HepG2 (cell line): ENCODE measurements around the gene DTNB. TPM values are rescaled to one million over a fixed set of nuclear protein-coding genes. Genes with fewer than 3 reads are reported as not detected.

Experiments used
- BCL6 ChIP-seq: IDR thresholded peaks from 2 replicates; pipeline ENCODE4 v1.6.1; 2016; ENCODE audit warnings: missing genetic modification reagents, missing compliant biosample characterization
- BHLHE40 ChIP-seq: IDR thresholded peaks from 2 replicates; pipeline ENCODE4 v1.6.1; 2011; ENCODE audit warnings: low read length, improper control_type of control experiment
- CAMTA2 ChIP-seq: sonication (generic); formaldehyde crosslinking; IDR thresholded peaks from 2 replicates; pipeline ENCODE4 v1.4.0; 2020; ENCODE audit warnings: mild to moderate bottlenecking, missing genetic modification reagents, borderline replicate concordance
- CREM ChIP-seq, 2 experiments: sonication (generic) in 1 of 2; formaldehyde crosslinking in 1 of 2; IDR thresholded peaks; 2 replicates each; pipeline versions ENCODE4 v1.4.0 to v1.6.1; 2016 to 2020; ENCODE audit warnings: antibody characterized with exemption in 1 of 2, mild to moderate bottlenecking in 1 of 2, missing genetic modification reagents in 1 of 2
- FOXA1 ChIP-seq, 2 experiments: fragments of 450-650 bp in 1 of 2; sonication (generic) in 1 of 2; formaldehyde crosslinking in 1 of 2; IDR thresholded peaks; 2 replicates each; pipeline versions ENCODE4 v1.4.0 to v1.6.1; 2016 to 2020; ENCODE audit warnings: missing genetic modification reagents in 1 of 2
- FOXP1 ChIP-seq, 2 experiments: fragments of 450-650 bp in 1 of 2; IDR thresholded peaks; 2 replicates each; pipeline ENCODE4 v1.6.1; 2017 to 2018; ENCODE audit warnings: antibody characterized with exemption in 1 of 2
- GATAD2A ChIP-seq: IDR thresholded peaks from 2 replicates; pipeline ENCODE4 v1.6.1; 2016
- HCFC1 ChIP-seq: fragments of 150-350 bp; IDR thresholded peaks from 2 replicates; pipeline ENCODE4 v1.6.1; 2014; ENCODE audit warnings: low read depth, low read length
- HOXA3 ChIP-seq: sonication (generic); formaldehyde crosslinking; IDR thresholded peaks from 2 replicates; pipeline ENCODE4 v1.5.0; 2020; ENCODE audit warnings: missing genetic modification reagents
- JUN ChIP-seq: sonication (generic); formaldehyde crosslinking; IDR thresholded peaks from 2 replicates; pipeline ENCODE4 v1.4.0; 2020; ENCODE audit warnings: mild to moderate bottlenecking, missing genetic modification reagents
- NCOA2 ChIP-seq: sonication (generic); formaldehyde crosslinking; IDR thresholded peaks from 2 replicates; pipeline ENCODE4 v1.8.0; 2022; ENCODE audit warnings: inconsistent platforms
- NR2F6 ChIP-seq, 2 experiments: IDR thresholded peaks; 2 replicates each; pipeline ENCODE4 v1.6.1; 2016; ENCODE audit warnings: antibody characterized with exemption in 1 of 2, mild to moderate bottlenecking in 1 of 2
- RARA ChIP-seq: IDR thresholded peaks from 2 replicates; pipeline ENCODE4 v1.6.1; 2016; ENCODE audit warnings: missing genetic modification reagents, missing compliant biosample characterization
- RBFOX2 ChIP-seq: fragments of 200-400 bp; formaldehyde crosslinking; IDR thresholded peaks from 2 replicates; pipeline ENCODE4 v1.6.1; 2017; ENCODE audit warnings: low read depth, mild to moderate bottlenecking, low read length
- SAP130 ChIP-seq: IDR thresholded peaks from 2 replicates; pipeline ENCODE4 v1.6.1; 2016; ENCODE audit warnings: low read depth
- SIX1 ChIP-seq: sonication (generic); formaldehyde crosslinking; IDR thresholded peaks from 2 replicates; pipeline ENCODE4 v1.4.0; 2020; ENCODE audit warnings: missing genetic modification reagents, borderline replicate concordance
- SOX5 ChIP-seq: IDR thresholded peaks from 2 replicates; pipeline ENCODE4 v1.6.1; 2016; ENCODE audit warnings: borderline replicate concordance
- TEAD3 ChIP-seq: optimal IDR thresholded peaks from 2 replicates; pipeline ENCODE3; 2016; ENCODE audit warnings: borderline replicate concordance
- ZNF614 ChIP-seq: IDR thresholded peaks from 2 replicates; pipeline ENCODE4 v1.6.1; 2018; ENCODE audit warnings: missing biosample characterization, missing genetic modification reagents, inconsistent platforms, borderline replicate concordance
- polyA plus RNA-seq, 8 experiments: library from polyadenylated mRNA; depleted of rRNA in 3 of 8; stranded (reverse) in 7 of 8; unstranded in 1 of 8; fragments of >200 nt; fragmentation: Illumina TruSeq in 4 of 8; extraction: Trizol in 4 of 8; gene quantifications; 2 replicates each; pipeline versions ENCODE4 v1.2.1 to v1.2.3, GENCODE V29; 2011 to 2016; ENCODE audit warnings: low read depth in 4 of 8, missing spikeins in 1 of 8, mixed read lengths in 1 of 8; ENCODE audit not compliant: insufficient read depth in 1 of 8
- total RNA-seq, 5 experiments: library from RNA; depleted of rRNA; stranded (reverse); fragments of >200 nt; fragmentation: Illumina TruSeq; extraction: Trizol; gene quantifications; 2 replicates each; pipeline ENCODE4 v1.2.3, GENCODE V29; 2016; ENCODE audit warnings: low read depth in 1 of 5
- TF ChIP-seq, protein P1 (sequence below): IDR thresholded peaks from 2 replicates; pipeline ENCODE4 v1.4.0; 2020; ENCODE audit warnings: mild to moderate bottlenecking, missing genetic modification reagents
- TF ChIP-seq, protein P2 (sequence below): sonication (generic); formaldehyde crosslinking; IDR thresholded peaks from 2 replicates; pipeline ENCODE4 v1.4.0; 2020; ENCODE audit warnings: missing genetic modification reagents
- TF ChIP-seq, protein P3 (sequence below): sonication (generic); formaldehyde crosslinking; IDR thresholded peaks from 2 replicates; pipeline ENCODE4 v1.4.0; 2020; ENCODE audit warnings: missing genetic modification reagents
- TF ChIP-seq, protein P4 (sequence below): IDR thresholded peaks from 2 replicates; pipeline ENCODE4 v1.6.1; 2016; ENCODE audit warnings: low read depth, borderline replicate concordance
- TF ChIP-seq, protein P5 (sequence below): sonication (generic); formaldehyde crosslinking; IDR thresholded peaks from 2 replicates; pipeline ENCODE4 v1.4.0; 2020; ENCODE audit warnings: missing genetic modification reagents

DTNB gene
- total and polyA plus RNA-seq, 2 of the 13 experiments (the other 11 are each of a cell fraction or from before 2014, with no cell fraction given), result 14.4 to 23.9 TPM

DNA sequence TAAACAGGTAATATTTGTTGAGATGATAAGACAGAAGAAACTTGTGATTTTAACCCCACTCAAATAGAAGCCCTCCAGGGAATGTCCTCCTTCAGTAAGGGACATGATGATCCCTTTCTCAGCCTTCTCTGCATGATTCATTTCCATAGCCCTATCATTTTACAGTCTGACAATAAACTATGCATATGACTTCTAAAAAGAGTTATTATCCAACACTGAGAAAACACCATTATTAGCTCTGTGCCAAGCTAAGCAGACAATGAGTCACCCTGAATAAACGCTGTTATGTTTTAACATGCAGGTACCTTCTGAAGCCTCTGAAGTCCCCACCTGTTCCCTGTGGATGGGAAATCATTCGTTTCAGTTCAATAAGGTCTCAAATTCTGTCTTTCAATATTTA lies 54.7 kb downstream of the DTNB start (continued):
- TF ChIP-seq, protein P1, sequence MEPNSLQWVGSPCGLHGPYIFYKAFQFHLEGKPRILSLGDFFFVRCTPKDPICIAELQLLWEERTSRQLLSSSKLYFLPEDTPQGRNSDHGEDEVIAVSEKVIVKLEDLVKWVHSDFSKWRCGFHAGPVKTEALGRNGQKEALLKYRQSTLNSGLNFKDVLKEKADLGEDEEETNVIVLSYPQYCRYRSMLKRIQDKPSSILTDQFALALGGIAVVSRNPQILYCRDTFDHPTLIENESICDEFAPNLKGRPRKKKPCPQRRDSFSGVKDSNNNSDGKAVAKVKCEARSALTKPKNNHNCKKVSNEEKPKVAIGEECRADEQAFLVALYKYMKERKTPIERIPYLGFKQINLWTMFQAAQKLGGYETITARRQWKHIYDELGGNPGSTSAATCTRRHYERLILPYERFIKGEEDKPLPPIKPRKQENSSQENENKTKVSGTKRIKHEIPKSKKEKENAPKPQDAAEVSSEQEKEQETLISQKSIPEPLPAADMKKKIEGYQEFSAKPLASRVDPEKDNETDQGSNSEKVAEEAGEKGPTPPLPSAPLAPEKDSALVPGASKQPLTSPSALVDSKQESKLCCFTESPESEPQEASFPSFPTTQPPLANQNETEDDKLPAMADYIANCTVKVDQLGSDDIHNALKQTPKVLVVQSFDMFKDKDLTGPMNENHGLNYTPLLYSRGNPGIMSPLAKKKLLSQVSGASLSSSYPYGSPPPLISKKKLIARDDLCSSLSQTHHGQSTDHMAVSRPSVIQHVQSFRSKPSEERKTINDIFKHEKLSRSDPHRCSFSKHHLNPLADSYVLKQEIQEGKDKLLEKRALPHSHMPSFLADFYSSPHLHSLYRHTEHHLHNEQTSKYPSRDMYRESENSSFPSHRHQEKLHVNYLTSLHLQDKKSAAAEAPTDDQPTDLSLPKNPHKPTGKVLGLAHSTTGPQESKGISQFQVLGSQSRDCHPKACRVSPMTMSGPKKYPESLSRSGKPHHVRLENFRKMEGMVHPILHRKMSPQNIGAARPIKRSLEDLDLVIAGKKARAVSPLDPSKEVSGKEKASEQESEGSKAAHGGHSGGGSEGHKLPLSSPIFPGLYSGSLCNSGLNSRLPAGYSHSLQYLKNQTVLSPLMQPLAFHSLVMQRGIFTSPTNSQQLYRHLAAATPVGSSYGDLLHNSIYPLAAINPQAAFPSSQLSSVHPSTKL (CRISPR knock-in tag), result peak; percentile 67
- no peak for TF ChIP-seq FOXP1 (IDR thresholded peaks at IDR 0.05)
- TF ChIP-seq FOXP1 (CRISPR knock-in tag; IDR thresholded peaks at IDR 0.05), result peak; percentile 59; the same call in 1 of the 2 replicates
- no peak for TF ChIP-seq HCFC1
- peak; percentile 96; the same call in 1 of the 2 replicates for TF ChIP-seq SIX1
- TF ChIP-seq FOXA1 (IDR thresholded peaks at IDR 0.05), result peak; percentile 48; the same call in 1 of the 2 replicates
- TF ChIP-seq FOXA1 (CRISPR knock-in tag; IDR thresholded peaks at IDR 0.05), result peak; percentile 75
- TF ChIP-seq, protein P2, sequence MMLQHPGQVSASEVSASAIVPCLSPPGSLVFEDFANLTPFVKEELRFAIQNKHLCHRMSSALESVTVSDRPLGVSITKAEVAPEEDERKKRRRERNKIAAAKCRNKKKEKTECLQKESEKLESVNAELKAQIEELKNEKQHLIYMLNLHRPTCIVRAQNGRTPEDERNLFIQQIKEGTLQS (CRISPR knock-in tag), result peak; percentile 79
- peak; percentile 58 for TF ChIP-seq SAP130 (CRISPR knock-in tag)
- TF ChIP-seq ZNF614, result 0 out of 2 replicates have a peak, but pooled peaks have one; percentile 32
- peak; percentile 83 for TF ChIP-seq JUN
- TF ChIP-seq BHLHE40, result no peak
- TF ChIP-seq NR2F6 (IDR thresholded peaks at IDR 0.05), result no peak
- TF ChIP-seq NR2F6 (CRISPR knock-in tag; IDR thresholded peaks at IDR 0.05), result peak; percentile 22; the same call in 1 of the 2 replicates
- TF ChIP-seq BCL6, result 0 out of 2 replicates have a peak, but pooled peaks have one; percentile 23
- TF ChIP-seq CREM (IDR thresholded peaks at IDR 0.05), result 0 out of 2 replicates have a peak, but pooled peaks have one; percentile 23
- TF ChIP-seq CREM (CRISPR knock-in tag; IDR thresholded peaks at IDR 0.05), result no peak
- TF ChIP-seq RBFOX2, result no peak
- TF ChIP-seq HOXA3, result no peak
- TF ChIP-seq, protein P3, sequence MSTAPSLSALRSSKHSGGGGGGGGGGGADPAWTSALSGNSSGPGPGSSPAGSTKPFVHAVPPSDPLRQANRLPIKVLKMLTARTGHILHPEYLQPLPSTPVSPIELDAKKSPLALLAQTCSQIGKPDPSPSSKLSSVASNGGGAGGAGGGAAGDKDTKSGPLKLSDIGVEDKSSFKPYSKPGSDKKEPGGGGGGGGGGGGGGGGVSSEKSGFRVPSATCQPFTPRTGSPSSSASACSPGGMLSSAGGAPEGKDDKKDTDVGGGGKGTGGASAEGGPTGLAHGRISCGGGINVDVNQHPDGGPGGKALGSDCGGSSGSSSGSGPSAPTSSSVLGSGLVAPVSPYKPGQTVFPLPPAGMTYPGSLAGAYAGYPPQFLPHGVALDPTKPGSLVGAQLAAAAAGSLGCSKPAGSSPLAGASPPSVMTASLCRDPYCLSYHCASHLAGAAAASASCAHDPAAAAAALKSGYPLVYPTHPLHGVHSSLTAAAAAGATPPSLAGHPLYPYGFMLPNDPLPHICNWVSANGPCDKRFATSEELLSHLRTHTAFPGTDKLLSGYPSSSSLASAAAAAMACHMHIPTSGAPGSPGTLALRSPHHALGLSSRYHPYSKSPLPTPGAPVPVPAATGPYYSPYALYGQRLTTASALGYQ, result peak; percentile 31; the same call in 1 of the 2 replicates
- TF ChIP-seq RARA, result 0 out of 2 replicates have a peak, but pooled peaks have one; percentile 40
- TF ChIP-seq CAMTA2 (CRISPR knock-in tag), result no peak
- peak; percentile 57 for TF ChIP-seq TEAD3
- TF ChIP-seq NCOA2, result peak; percentile 24; the same call in 1 of the 2 replicates
- TF ChIP-seq GATAD2A (CRISPR knock-in tag), result peak; percentile 81
- TF ChIP-seq SOX5, result peak; percentile 87; the same call in 1 of the 2 replicates
- TF ChIP-seq, protein P4, sequence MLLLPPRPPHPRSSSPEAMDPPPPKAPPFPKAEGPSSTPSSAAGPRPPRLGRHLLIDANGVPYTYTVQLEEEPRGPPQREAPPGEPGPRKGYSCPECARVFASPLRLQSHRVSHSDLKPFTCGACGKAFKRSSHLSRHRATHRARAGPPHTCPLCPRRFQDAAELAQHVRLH (CRISPR knock-in tag), result no peak
- TF ChIP-seq, protein P5, sequence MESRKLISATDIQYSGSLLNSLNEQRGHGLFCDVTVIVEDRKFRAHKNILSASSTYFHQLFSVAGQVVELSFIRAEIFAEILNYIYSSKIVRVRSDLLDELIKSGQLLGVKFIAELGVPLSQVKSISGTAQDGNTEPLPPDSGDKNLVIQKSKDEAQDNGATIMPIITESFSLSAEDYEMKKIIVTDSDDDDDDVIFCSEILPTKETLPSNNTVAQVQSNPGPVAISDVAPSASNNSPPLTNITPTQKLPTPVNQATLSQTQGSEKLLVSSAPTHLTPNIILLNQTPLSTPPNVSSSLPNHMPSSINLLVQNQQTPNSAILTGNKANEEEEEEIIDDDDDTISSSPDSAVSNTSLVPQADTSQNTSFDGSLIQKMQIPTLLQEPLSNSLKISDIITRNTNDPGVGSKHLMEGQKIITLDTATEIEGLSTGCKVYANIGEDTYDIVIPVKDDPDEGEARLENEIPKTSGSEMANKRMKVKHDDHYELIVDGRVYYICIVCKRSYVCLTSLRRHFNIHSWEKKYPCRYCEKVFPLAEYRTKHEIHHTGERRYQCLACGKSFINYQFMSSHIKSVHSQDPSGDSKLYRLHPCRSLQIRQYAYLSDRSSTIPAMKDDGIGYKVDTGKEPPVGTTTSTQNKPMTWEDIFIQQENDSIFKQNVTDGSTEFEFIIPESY (CRISPR knock-in tag), result no peak
